Activated gamma-delta T cell (primary cell): ENCODE results near the gene RYK.
"Not testable (repeated sequence)": the region's sequence is repeated elsewhere in the genome, so short reads cannot be mapped to it uniquely, and the experiment has no call there.

Source experiments
- DNase-seq: peaks from one replicate; lab custom pipeline; 2025; lab: John Stamatoyannopoulos, UW
- total RNA-seq, 2 donors: gene quantifications; one replicate each; lab custom pipeline; 2026; lab: John Stamatoyannopoulos, UW

Gene RYK
- 59.1 to 72.4 reads per million in 2 donors for total RNA-seq

DNA sequence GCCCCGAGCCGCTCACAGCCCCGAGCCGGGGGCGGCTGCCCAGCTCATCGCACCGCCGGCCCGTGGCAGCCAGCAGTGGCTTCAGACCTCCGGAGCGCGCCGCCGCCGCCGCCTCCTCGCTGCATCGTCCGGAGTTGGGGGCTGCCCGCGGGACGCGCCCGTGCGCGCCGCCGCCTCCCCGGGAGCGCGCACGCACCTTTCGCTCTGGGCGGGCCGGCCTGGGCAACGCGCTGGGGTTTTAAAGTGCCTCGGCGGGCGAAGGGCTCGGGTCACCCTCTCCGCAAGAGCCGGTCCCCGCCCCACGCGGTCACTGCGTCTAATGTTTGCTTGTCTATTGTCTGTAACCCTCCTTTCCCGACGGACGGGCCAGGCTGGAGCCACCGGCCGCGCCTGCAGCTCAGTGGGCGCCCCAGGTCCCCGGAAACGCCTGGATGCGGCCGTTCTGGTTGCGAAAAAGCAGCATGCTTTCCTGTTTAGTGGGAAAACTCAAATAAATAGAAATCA is at the start of gene RYK:
RYK (minus strand) TSS at position 143 of the 504 bp plus-strand sequence. CDS start 205 bp downstream, outside the sequence.
- peak; percentile 61 for DNase-seq

DNA sequence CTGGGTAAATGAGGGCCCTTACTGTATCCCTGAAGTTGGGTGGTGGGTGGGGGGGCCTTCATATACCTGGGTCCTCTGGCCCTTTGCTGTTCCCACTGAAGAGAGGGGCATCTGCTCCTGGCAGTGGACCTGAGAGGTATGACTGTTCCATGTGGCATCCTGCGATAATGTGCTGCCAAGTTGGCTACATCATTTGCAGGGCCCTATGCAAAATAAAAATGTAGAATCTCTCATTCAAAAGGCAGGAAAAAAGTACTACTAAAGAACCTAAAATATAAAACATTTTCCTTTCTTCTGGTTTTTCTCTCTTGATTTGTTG is 49.2 kb upstream of the RYK start:
- DNase-seq = no peak

DNA sequence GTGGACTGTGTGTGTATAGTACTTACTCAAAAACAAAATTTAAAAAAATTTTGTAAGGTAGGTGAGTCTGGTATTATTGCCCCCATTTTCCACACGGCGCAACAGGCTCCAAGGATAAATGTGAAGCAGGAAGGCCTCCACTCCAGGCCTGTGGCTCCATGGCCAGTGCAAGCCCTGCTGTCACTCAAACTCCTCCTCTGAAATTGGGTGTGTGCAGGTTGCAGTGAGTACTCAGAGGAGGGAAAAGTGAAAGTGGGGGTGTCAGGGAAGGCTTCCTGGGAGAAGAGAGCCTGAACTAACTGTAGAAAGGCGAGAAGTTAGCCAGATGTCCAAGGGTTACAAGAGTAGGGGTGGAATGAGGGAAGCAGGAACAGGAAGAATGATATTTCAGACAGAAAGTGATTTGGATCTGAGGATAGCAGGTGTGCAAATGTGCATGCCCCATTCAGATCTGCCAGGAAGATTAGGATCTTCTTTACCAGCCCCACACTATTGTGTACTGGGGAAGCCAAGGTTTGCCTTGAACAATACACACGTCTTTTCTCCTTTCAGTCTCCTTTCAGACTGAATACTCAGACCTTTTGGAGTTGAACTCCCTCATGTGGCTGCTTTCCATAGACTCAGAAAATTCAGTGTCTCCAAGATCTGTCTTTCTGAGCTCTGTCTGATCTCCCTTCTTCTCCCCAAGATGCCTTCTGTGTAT is 48.7 kb upstream of the RYK start:
- DNase-seq = no peak

DNA sequence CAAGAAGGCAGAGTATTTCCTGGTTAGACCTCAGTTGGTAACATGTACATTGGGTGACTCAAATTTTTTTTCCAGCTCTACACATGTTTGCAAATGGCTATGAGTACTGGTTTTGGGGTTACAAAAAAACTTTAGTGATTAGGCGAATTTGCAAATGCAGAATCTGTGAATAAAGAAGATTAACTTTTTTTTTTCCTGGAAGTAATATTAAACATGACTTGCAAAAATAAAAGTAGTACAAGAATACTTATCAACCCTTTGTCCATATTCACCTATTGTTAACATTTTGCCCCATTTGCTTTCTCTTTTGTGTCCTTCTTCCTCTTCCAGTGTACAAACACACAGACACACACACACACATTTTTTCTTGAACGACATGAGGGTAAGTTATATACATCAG is 47.6 kb upstream of the RYK start:
- no peak for DNase-seq

DNA sequence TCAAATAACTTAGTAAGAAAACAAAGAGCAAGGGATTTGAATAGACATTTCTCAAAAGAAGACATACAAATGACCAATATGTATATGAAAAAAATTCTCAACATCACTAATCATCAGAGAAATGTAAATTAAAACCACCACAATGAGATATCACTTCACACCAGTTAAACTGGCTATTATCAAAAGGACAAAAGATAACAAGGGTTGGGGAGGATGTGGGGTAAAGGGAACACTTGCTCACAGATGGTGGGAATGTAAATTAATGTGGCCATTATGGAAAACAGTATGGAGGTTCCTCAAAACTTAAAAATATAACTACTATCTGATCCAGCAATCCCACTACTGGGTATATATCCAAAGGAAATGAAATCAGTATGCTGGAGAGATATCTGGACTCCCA is 46.0 kb upstream of the RYK start:
- DNase-seq = no peak

DNA sequence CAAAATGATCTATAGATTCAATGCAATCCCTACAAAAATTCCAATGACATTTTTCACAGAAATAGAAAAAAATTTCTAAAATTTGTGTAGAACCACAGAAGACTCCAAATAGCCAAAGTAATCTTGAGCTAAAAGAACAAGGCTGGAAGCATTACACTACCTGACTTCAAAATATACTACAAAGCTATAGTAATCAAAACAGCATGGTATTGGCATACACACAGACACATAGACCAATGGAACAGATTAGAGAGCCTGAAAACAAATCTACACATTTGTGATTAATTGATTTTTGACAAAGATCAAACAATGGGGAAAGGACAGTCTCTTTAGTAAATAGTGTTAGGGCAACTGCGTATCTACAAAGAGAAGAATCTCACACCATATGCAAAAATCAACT is 45.3 kb upstream of the RYK start:
- DNase-seq = no peak

DNA sequence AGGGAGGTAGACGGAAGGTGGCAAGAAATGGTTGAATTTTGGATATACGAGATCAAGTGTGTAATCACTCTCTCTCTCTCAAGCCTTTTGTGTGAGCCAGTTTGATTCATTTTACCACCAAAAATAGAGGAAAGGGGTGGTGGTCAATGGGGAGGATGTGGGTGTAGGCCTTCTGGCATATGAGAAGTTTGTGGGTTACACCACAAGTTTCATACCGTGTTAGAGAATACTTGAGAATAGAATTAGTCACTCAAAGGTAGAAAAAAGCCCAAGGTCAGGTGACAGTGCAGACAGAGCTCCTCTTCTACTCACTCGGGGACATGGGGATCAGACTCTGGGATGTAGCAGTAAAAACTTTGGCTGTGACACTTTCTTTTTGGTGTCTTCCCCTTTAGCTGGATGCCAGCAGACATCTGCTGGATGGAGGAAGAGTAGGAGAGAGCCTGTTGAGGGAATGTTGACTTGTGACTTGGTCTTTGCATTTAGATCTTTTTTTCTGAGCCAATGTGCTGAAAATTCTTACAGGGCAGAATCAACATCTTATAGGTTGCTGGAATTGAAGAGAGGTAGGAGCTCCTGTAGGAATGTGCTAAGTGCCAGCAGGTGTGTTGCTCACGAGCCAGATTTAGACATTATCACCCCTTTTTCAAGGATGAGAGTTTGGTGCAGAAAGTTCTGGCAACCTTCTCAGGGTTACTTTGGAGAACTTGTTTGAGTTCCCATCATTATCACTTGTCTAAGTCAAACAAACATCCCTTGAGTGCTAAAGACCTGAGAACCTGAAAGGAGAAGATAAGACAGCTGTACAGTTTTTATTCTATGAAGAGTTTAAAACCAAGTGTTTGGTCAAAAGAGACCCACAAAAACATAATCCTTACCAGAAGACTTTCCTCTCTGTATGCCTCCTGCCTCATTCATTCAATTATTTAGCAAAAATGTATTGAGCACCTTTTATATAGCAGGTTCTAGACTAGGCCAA is 43.9 kb upstream of the RYK start:
- no peak for DNase-seq

DNA sequence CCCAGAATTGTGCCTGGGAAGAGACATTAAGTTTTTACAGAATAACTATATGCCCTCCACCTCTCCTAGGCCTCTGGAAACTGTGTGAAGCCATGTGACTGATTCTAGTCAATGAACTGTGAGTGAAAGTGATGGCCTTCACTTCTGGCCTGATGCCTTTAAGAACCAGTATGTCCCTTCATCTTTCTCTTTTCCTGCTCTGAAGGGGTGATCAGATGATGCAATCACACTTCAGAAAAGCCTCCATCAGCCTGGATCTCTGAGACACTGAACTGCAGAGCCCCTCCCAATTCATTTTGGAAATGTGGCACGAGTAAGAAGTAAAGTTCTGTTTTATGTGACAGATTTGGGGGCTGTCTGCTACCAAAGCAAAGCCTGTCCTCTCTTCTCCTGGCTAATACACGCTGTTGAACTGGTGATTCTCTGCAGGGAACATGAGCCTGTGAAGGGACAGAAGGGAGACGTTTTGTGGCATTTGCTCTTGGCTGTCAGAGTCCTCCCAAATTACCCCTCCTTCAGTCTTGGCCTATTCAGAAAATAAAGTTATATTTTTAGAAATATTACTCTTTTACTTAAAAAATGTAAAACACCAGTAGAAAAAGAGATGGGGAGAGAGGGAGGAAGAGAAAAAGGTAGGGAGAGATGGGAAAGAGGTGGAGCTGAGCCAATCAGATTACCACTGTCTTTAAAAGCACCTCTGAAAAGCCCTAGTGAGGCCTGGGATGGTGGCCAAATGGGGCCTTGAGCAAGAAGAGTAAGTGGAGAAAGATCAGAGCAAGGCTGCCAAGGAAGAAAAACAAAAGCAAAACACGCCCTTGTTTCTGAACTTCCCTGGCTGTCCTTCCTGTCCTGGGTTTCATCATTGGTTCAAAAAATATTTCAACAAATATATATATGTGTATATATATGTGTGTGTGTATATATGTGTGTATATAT is 40.9 kb upstream of the RYK start:
- DNase-seq = no peak

DNA sequence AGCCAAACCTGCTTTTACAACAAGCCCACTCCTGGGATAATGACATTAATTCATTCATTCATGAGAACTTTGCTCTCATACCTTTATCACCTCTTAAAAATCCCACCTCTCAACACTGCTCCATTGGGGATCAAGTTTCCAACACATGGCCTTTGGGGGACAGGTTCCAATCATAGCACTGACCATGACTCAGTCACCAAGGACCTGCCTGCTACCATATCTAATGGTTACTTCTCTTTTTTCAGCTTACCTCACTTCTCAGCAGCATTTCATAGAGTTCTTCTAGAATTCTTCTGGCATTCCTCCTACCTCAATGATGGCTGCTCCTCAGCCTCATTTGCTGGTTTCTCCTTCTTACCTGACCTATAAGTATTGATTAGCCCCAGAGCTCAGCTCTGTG is 36.9 kb upstream of the RYK start:
- DNase-seq = no peak

DNA sequence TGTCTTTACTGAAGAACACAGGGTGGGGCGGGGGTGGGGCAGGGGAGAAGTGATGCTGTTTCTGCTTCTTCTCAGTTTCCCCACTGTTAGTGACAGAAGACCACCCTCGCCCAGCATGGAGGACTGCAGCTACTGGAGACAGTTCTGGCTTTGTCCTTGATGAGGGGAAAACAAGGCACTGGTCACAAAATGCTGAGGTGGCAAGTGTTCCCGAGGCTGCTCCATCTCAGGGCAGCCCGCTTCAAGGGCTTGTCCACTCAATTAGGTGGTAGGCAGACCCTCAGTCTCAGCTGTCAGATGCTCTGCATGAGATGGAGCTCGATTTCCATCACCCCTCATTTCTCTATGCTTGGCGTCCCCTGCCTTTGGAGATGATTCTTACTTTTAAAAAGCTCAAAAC is 33.8 kb upstream of the RYK start:
- no peak for DNase-seq

DNA sequence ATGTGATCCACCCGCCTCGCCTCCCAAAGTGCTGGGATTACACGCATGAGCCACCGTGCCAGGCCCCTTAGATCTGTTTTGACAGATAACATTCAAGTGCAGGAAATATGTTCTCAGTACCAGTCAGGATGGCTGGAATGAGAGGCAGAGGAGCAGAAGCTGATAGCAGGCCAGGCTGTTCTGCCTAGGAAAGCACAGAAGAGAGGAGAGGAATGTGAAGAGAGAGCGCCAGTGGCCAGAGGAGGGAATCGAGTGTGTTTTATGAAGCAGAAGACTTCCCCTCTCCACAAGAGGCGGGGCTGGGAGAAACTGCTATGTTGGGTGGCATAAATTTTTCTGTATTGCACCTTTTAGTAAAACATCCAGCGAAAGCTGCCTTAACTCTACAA is 32.0 kb upstream of the RYK start:
- DNase-seq = no peak

DNA sequence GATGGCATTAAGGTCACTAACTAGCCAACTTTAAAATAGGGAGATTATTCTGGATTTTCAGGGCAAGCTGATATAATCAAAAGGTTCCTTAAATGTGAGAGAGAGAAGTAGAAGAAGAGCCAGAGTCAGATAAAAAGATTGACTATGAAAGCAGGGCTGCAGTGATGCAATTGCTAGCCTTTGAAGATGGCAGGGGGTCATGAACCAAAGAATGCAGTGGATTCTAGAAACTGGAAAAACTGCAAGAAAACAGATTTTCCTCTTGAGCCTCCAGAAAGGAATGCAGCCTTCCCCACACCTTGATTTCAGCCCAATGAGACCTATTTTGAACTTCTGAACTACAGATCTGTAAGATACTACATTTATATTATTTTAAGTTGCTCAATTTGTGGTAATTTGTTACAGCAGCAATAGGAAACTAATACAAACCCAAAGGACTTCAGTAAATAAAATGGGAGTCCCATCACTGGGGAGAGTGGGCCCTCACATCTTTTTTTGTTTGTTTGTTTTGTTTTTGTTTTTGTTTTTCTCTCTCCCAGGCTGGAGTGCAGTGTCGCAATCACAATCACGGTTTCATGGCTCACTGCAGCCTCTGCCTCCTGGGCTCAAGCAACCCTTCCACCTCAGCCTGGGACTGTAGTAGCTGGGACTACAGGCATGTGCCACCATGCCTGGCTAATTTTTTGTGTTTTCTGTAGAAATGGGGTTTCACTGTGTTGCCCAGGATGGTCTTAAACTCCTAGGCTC is 31.4 kb upstream of the RYK start:
- DNase-seq = no peak

DNA sequence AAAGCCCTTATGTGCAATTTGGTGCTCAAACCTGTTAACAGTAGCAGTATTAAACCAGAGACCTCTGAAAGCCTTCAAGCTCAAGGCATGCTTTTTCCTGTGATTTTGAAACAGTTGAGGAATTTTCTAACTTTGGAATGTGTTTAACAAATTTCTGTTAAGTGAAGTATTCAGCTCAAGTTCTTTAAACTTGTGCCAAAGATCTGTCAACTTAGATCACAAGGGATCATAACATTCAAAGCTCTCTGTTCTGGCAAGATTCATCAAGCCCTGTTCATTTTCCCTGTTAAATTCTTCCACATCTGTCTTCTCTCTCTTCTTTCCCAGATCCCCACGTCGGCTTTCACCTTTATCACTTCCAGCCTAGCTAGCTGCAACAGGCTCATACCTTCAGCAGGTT is 28.8 kb upstream of the RYK start:
- DNase-seq = no peak

DNA sequence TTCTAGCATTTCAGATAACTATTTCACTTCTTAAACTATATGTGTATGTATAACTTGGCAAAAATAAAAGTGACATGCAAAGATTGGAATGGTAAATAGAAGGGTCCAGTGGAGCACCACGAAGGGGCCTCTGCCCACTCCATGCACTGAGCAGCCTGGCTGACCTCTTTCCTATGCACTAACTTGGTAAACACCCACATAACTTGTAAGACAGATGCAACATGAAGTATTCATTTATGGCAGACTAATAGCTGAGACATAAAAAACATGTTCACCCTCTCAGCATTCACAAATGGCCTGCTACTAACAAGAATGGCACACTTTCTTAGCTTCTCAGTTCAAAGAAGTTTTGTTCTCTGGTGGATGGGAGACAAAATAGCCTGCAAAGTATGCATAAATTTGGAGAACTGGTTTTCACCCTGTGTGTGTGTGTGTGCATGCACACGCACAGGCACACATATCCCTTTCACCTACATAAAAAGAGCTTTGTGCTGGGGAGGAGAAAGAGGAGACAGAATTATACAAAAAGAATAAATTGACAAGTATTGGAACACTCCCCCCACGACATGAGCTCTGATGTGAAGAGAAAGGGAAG is 26.5 kb upstream of the RYK start:
- no peak for DNase-seq

DNA sequence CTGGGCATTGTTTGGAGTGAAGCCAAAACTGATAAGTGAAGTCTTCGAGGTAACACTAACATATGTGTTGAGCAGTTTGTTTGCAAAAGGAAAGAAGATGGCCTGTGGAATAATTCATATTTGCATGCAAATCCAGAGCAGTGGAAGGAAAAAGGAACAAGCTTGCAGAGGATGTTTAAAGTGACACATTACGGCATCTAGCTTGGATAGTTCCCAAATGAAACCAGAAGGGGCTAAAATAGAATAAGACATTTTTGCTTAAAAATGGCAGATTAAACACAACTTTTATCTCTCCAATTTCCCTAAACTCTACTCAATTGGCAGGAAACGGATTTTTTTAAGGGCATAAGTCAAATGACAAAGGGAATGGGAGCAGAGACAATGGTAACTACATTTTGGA is 25.4 kb upstream of the RYK start:
- DNase-seq = no peak

DNA sequence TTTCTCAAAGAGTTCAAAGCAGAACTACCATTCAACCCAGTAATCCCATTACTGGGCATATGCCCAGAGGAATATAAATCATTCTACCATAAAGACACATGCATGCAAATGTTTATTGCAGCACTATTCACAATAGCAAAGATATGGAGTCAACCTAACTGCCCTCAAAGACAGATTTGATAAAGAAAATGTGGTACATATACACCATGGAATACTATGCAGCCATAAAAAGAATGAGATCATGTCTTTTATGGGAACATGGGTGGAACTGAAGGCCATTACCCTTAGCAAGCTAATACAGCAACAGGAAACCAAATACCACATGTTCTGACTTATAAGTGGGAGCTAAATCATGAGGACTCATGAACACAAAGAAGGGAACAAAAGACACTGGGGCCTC is 24.5 kb upstream of the RYK start:
- DNase-seq = not testable (repeated sequence)

DNA sequence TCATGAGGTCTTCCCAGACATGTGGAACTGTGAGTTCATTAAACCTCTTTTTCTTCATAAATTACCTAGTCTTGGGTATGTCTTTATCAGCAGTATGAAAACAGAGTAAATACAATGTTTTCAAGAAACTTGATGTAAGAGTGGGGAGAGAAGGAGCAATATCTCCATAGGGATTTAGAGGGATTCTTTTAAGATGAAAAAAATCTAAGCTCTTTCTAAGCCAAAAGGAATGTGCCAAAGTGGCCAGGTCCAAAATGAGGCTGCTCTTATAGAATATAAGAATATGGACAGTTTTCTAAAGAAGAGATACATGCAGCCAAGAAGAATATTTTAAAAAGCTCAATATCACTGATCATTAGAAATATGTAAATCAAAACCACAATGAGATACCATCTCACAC is 23.9 kb upstream of the RYK start:
- DNase-seq = no peak

DNA sequence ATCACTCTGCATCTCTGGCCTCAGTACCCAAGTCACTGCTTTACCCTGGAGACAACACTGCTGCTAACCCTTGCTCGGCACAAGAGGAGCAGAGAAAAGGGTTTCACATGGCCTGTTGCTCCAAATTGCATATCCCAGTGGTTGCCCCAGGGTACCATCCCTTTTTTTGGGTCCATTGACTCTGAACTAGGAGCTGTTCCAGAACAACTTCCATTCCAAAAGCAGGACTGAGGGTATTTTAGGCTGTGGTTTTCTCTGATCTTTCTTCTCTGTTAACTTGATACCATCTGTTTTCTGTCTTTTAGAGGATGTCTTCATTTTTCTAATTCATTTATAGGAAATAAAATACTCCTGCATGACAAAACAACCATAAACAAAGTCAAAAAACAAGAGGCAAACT is 17.3 kb upstream of the RYK start:
- no peak for DNase-seq

DNA sequence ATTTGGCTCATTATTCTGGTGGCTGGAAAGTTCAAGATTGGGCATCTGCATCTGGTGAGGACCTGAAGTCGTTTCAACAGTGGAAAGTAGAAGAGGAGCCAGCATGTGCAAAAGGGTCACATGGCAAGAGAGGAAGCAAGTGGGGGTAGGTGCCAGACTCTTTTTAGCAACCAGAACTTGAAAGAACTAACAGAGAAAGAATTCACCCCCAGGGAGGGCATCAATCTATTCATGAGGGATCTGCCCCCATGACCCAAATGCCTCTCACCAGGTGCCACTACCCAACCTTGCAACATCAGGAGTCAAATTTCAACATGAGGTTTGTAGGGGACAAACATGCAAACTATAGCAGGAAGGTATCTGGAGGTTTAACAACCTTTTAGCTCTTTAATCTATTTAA is 10.3 kb upstream of the RYK start:
- no peak for DNase-seq

DNA sequence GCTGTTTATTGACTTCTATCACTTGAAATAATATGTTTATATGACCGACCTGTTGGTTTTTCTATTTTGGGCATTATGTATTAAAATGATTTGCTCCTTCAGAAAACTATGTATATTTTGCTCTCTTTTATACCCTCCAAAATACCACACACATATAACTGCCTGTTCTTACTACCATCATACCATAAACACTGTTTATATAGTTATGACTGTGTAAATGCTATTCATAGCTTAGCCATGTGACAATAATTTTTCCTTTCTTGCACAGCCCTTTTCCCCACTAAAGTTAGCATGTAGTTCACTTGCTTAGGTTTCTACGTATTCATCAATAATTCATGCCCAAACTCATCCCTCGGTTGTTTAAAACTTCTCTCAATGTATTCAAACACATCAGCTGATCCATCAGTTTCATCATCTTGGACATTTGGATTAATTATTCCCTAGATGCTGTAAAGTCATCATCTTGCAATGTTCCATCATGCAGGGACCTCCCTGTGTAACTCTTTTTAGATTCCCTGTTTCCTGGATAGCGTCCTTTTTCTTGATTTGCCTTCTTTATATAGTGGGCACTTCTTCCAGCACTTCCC is 8.2 kb upstream of the RYK start:
- DNase-seq = no peak

DNA sequence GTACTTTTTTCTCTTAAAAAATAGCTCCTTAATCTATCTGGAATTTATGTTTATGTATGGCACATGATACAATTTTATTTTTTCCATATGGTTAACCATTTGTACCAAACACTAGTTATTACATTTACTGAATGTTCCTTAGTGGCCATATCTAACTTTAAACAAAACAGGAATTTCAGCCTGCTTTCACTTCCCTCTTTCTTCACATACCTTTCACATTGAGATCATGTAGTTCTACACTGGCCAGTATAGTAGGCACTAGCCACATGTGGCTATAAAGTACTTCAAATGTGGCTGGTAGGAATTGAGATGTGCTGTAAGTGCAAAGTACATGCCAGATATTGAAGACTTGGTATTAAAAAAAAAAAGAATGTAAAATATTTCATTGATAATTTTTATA is 4.7 kb upstream of the RYK start:
- no peak for DNase-seq
